HepG2 (cell line): ENCODE measurements around the gene PLEKHN1. TPM values are rescaled to one million over a fixed set of nuclear protein-coding genes. Genes with fewer than 3 reads are reported as not detected.

Source experiments
- CSRNP2 ChIP-seq: sonication (generic); formaldehyde crosslinking; conservative IDR thresholded peaks from 2 replicates; pipeline ENCODE4 v1.8.0; 2022; ENCODE audit warnings: low read depth, missing genetic modification reagents
- EED ChIP-seq: sonication (generic); formaldehyde crosslinking; IDR thresholded peaks from 2 replicates; pipeline ENCODE4 v1.5.0; 2020; ENCODE audit warnings: mild to moderate bottlenecking, missing genetic modification reagents
- FLYWCH1 ChIP-seq: sonication (generic); formaldehyde crosslinking; IDR thresholded peaks from 2 replicates; pipeline ENCODE4 v1.8.1; 2023; ENCODE audit warnings: mild to moderate bottlenecking, missing genetic modification reagents
- HCFC1 ChIP-seq: fragments of 150-350 bp; IDR thresholded peaks from 2 replicates; pipeline ENCODE4 v1.6.1; 2014; ENCODE audit warnings: low read depth, low read length
- HOXD1 ChIP-seq: sonication (generic); formaldehyde crosslinking; IDR thresholded peaks from 2 replicates; pipeline ENCODE4 v1.5.0; 2020; ENCODE audit warnings: missing genetic modification reagents
- KLF9 ChIP-seq: IDR thresholded peaks from 2 replicates; pipeline ENCODE4 v1.6.1; 2016; ENCODE audit warnings: low read depth
- MED13 ChIP-seq: sonication (generic); formaldehyde crosslinking; IDR thresholded peaks from 2 replicates; pipeline ENCODE4 v1.5.0; 2020; ENCODE audit warnings: missing genetic modification reagents
- NFATC3 ChIP-seq: sonication (generic); formaldehyde crosslinking; IDR thresholded peaks from 2 replicates; pipeline ENCODE4 v1.5.1; 2020; ENCODE audit warnings: mild to moderate bottlenecking, missing genetic modification reagents
- NKX3-1 ChIP-seq: sonication (generic); formaldehyde crosslinking; IDR thresholded peaks from 2 replicates; pipeline ENCODE4 v1.5.0; 2020; ENCODE audit warnings: missing genetic modification reagents
- NR0B2 ChIP-seq: sonication (generic); formaldehyde crosslinking; IDR thresholded peaks from 2 replicates; pipeline ENCODE4 v1.4.0; 2020; ENCODE audit warnings: mild to moderate bottlenecking, missing genetic modification reagents
- RAD51 ChIP-seq: fragments of 450-650 bp; IDR thresholded peaks from 2 replicates; pipeline ENCODE4 v1.6.1; 2016; ENCODE audit warnings: borderline replicate concordance
- SALL2 ChIP-seq: sonication (generic); formaldehyde crosslinking; IDR thresholded peaks from 2 replicates; pipeline ENCODE4 v1.8.1; 2023; ENCODE audit warnings: mild to moderate bottlenecking, missing genetic modification reagents, inconsistent platforms
- SOX6 ChIP-seq, 2 experiments: fragments of 450-650 bp in 1 of 2; sonication (generic) in 1 of 2; formaldehyde crosslinking in 1 of 2; IDR thresholded peaks; 2 replicates each; pipeline versions ENCODE4 v1.4.0 to v1.6.1; 2017 to 2020; ENCODE audit warnings: antibody characterized with exemption in 1 of 2, mild to moderate bottlenecking in 1 of 2, missing genetic modification reagents in 1 of 2
- TBX2 ChIP-seq: sonication (generic); formaldehyde crosslinking; IDR thresholded peaks from 2 replicates; pipeline ENCODE4 v1.5.0; 2020; ENCODE audit warnings: missing genetic modification reagents, mild to moderate bottlenecking, borderline replicate concordance
- TBX3 ChIP-seq: fragments of 450-650 bp; IDR thresholded peaks from 2 replicates; pipeline ENCODE4 v1.6.1; 2017; ENCODE audit warnings: antibody characterized with exemption, mild to moderate bottlenecking, inconsistent platforms, borderline replicate concordance
- YY1 ChIP-seq: IDR thresholded peaks from 2 replicates; pipeline ENCODE4 v1.6.1; 2011; ENCODE audit warnings: low read length, low read depth, moderate library complexity, mild to moderate bottlenecking; ENCODE audit not compliant: insufficient read depth, insufficient replicate concordance
- ZBTB8A ChIP-seq: sonication (generic); formaldehyde crosslinking; IDR thresholded peaks from 2 replicates; pipeline ENCODE4 v1.4.0; 2020; ENCODE audit warnings: mild to moderate bottlenecking, low read depth, missing genetic modification reagents, borderline replicate concordance
- ZMYM3 ChIP-seq: sonication (generic); formaldehyde crosslinking; IDR thresholded peaks from 2 replicates; pipeline ENCODE4 v1.5.1; 2020; ENCODE audit warnings: mild to moderate bottlenecking, missing genetic modification reagents
- ZNF280D ChIP-seq: sonication (generic); formaldehyde crosslinking; IDR thresholded peaks from 2 replicates; pipeline ENCODE4 v1.5.1; 2020; ENCODE audit warnings: mild to moderate bottlenecking, missing genetic modification reagents
- ZNF414 ChIP-seq: sonication (generic); formaldehyde crosslinking; IDR thresholded peaks from 2 replicates; pipeline ENCODE4 v1.5.0; 2020; ENCODE audit warnings: missing genetic modification reagents
- ZNF615 ChIP-seq: sonication (generic); formaldehyde crosslinking; IDR thresholded peaks from 2 replicates; pipeline ENCODE4 v1.5.0; 2020; ENCODE audit warnings: mild to moderate bottlenecking, missing genetic modification reagents, borderline replicate concordance
- ZSCAN25 ChIP-seq: sonication (generic); formaldehyde crosslinking; IDR thresholded peaks from 2 replicates; pipeline ENCODE4 v1.8.0; 2022; ENCODE audit warnings: mild to moderate bottlenecking, missing genetic modification reagents
- polyA plus RNA-seq, 8 experiments: library from polyadenylated mRNA; depleted of rRNA in 3 of 8; stranded (reverse) in 7 of 8; unstranded in 1 of 8; fragments of >200 nt; fragmentation: Illumina TruSeq in 4 of 8; extraction: Trizol in 4 of 8; gene quantifications; 2 replicates each; pipeline versions ENCODE4 v1.2.1 to v1.2.3, GENCODE V29; 2011 to 2016; ENCODE audit warnings: low read depth in 4 of 8, missing spikeins in 1 of 8, mixed read lengths in 1 of 8; ENCODE audit not compliant: insufficient read depth in 1 of 8
- total RNA-seq, 5 experiments: library from RNA; depleted of rRNA; stranded (reverse); fragments of >200 nt; fragmentation: Illumina TruSeq; extraction: Trizol; gene quantifications; 2 replicates each; pipeline ENCODE4 v1.2.3, GENCODE V29; 2016; ENCODE audit warnings: low read depth in 1 of 5

The PLEKHN1 gene
- total and polyA plus RNA-seq, 2 of the 13 experiments (the other 11 are each of a cell fraction or from before 2014, with no cell fraction given): 0.42 to 0.58 TPM

- no peak for TF ChIP-seq HCFC1
- TF ChIP-seq NR0B2 (CRISPR knock-in tag): no peak; the same call in 1 of the 2 replicates
- no peak for TF ChIP-seq NFATC3
- TF ChIP-seq FLYWCH1: no peak
- TF ChIP-seq YY1: no peak
- no peak for TF ChIP-seq SOX6 (IDR thresholded peaks at IDR 0.05)
- TF ChIP-seq SOX6 (CRISPR knock-in tag; IDR thresholded peaks at IDR 0.05): peak; percentile 17; the same call in 1 of the 2 replicates
- 0 out of 2 replicates have a peak, but pooled peaks have one; percentile 12 for TF ChIP-seq ZMYM3 (CRISPR knock-in tag)
- TF ChIP-seq NKX3-1: peak; percentile 19; the same call in 1 of the 2 replicates
- TF ChIP-seq KLF9 (CRISPR knock-in tag): no peak
- no peak for TF ChIP-seq TBX3
- peak; percentile 89; the same call in 1 of the 2 replicates for TF ChIP-seq EED (CRISPR knock-in tag)
- peak; percentile 45; the same call in 1 of the 2 replicates for TF ChIP-seq ZSCAN25 (CRISPR knock-in tag)
- TF ChIP-seq ZNF280D (CRISPR knock-in tag): peak; percentile 85; the same call in 1 of the 2 replicates
- no peak for TF ChIP-seq RAD51
- TF ChIP-seq ZNF615: no peak
- TF ChIP-seq ZBTB8A (CRISPR knock-in tag): no peak
- peak; percentile 74 for TF ChIP-seq MED13 (CRISPR knock-in tag)
- TF ChIP-seq ZNF414 (CRISPR knock-in tag): peak; percentile 83; the same call in 1 of the 2 replicates
- TF ChIP-seq TBX2 (CRISPR knock-in tag): peak; percentile 79
- TF ChIP-seq HOXD1 (CRISPR knock-in tag): no peak
- no peak for TF ChIP-seq CSRNP2 (CRISPR knock-in tag)
- TF ChIP-seq SALL2 (CRISPR knock-in tag): peak; percentile 92
These were observed 34.2 kb downstream of the PLEKHN1 start (continued) for GRCh38 chr1:1000357-1001056.
